ENCODE results near the gene PTGES3. TPM values are rescaled to one million over a fixed set of nuclear protein-coding genes. Genes with fewer than 3 reads are reported as not detected.
"Not testable (repeated sequence)": the region's sequence is repeated elsewhere in the genome, so short reads cannot be mapped to it uniquely, and the experiment has no call there.

Gene PTGES3
- total and polyA plus RNA-seq, 8 donors, result 33.4 to 98.1 (median 69.3) TPM

DNA sequence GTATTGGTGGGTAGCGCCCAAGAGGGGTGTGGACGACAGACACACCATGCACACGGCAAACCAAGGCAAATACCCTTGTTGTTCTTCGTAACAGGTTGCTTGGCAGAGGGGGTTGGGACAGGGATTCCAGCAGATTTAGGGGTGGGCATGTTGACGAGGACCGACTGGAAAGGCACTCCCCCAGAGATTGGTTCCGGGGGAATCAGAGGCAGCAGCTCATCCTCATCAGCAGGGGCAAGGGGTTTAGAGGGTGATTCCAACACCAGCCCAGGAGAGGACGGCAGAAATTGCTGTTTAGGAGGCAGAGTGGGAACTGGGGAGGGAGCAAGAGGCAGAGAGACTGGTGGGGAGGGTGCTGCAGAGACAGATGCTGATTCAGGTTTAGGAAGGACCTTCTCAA lies 27.7 kb upstream of the PTGES3 start:
- TF ChIP-seq, protein P1, sequence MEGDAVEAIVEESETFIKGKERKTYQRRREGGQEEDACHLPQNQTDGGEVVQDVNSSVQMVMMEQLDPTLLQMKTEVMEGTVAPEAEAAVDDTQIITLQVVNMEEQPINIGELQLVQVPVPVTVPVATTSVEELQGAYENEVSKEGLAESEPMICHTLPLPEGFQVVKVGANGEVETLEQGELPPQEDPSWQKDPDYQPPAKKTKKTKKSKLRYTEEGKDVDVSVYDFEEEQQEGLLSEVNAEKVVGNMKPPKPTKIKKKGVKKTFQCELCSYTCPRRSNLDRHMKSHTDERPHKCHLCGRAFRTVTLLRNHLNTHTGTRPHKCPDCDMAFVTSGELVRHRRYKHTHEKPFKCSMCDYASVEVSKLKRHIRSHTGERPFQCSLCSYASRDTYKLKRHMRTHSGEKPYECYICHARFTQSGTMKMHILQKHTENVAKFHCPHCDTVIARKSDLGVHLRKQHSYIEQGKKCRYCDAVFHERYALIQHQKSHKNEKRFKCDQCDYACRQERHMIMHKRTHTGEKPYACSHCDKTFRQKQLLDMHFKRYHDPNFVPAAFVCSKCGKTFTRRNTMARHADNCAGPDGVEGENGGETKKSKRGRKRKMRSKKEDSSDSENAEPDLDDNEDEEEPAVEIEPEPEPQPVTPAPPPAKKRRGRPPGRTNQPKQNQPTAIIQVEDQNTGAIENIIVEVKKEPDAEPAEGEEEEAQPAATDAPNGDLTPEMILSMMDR (IDR thresholded peaks at IDR 0.05), result no peak
- DNase-seq (peak in 1 of 6 donors; percentile 25), FAIRE-seq (no peak), ATAC-seq (peak in 1 of 4 donors; percentile 7)
- Histone ChIP-seq H3K4me3 (no peak overlapping the region), H3K36me3 (peaks cover 12 to 51% (median 23%) of the 10 kb centered on the region in 3 donors), H3K27me3 (no peaks in the 10 kb centered on the region), H3K9me3 (no peaks in the 10 kb centered on the region), H3K4me1 (peaks cover 0 to 14% (median 8%) of the 10 kb centered on the region in 3 donors), H3K27ac (no peak overlapping the region)
- intact Hi-C loops (cut with DNase I), result no loop called here
- WGBS, 2 donors, result 72 to 81% methylated on average over 8 of the region's 8 CpGs

DNA sequence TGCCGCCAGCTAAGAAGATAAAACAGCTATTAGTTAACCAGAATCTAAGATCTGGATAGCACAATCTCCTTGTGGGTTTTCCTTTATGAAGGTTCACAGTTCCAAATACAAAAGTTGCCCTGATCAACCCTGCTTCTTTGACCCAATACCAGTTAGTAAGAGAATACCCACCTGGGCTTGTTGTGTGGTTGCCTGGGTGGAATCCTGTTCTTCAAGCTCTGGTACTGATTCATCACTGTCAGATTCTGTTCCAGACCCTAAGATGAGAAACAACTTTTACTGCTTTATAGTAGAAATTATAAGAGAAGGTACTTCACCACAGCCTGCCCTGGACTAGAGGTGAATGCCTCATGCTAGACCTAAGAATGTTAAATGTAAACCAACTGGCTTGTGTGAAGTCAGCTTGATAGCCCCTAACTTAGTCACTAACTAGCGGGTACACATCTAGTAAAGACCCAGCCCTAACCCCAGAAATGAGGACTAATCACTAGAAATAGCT lies 26.4 kb upstream of the PTGES3 start:
- Histone ChIP-seq H3K4me3 (no peak overlapping the region), H3K27ac (no peak overlapping the region), H3K27me3 (no peaks in the 10 kb centered on the region), H3K36me3 (peaks cover 12 to 40% (median 20%) of the 10 kb centered on the region in 3 donors), H3K4me1 (peaks cover 0 to 3% (median 0%) of the 10 kb centered on the region in 3 donors), H3K9me3 (no peaks in the 10 kb centered on the region)
- no peak for ATAC-seq
- DNase-seq, result no peak
- no peak for FAIRE-seq
- TF ChIP-seq, protein P1 (IDR thresholded peaks at IDR 0.05), result no peak
- intact Hi-C loops (cut with DNase I), result no loop called here
- WGBS, 2 donors, result 66 to 79% methylated on average over 2 of the region's 2 CpGs

DNA sequence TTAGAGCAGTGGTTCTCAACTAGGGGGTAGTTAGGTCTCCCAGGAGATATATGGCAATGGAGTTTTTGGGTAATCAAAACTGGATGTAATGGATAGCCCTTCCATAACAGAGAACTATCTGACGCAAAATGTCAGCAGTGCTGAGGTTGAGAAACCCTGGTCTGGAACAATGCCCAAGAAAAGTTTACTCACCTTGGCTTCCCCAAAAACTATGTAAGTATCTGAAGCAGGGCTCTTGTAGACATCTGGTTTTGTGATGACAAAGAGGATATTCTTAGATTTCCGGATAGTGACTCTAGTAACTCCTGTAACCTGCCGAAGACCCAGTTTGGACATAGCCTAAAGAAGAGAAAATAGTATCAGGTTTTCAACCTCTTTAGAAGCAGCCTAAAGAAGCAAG lies 25.3 kb upstream of the PTGES3 start:
- no peak overlapping the region for H3K27ac ChIP-seq
- no peak for ATAC-seq
- no peak for DNase-seq
- H3K4me1 ChIP-seq, result no peaks in the 10 kb centered on the region
- intact Hi-C loops (cut with DNase I), result no loop called here
- no peak overlapping the region for H3K4me3 ChIP-seq
- no peak for FAIRE-seq
- TF ChIP-seq, protein P1 (IDR thresholded peaks at IDR 0.05), result no peak
- no peaks in the 10 kb centered on the region for H3K27me3 ChIP-seq
- H3K9me3 ChIP-seq, result no peaks in the 10 kb centered on the region
- WGBS, 2 donors, result 80 to 81% methylated on average over 3 of the region's 3 CpGs
- H3K36me3 ChIP-seq, result peaks cover 12 to 39% (median 18%) of the 10 kb centered on the region in 3 donors

DNA sequence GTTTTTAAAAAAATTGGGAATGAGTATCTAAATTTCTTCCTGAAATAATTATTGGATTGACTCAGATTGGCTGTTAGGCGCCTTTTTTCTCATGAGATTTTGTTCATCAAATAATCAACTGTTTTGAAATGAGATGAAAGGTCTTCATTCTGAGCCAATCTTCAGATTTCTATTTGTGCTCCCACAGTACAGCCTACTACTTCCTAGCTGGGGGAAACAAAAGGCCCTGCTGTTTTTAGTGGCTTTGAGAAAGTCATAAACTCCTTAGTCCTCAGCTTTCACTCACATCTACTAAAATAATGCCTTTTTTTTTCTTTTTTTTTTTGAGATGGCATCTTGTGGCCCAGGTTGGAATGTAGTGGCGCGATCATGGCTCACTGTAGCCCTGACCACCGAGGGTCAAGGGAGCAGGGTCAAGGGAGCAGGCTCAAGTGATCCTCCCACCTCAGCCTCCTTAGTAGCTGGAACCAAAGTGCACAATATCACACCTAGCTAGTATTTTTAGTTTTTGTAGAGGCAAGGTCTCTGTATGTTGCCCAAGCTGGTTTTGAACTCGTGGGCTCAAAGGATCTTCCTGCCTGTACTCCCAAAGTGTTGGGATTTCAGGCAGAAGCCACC lies 21.8 kb upstream of the PTGES3 start:
- Histone ChIP-seq H3K4me1 (no peaks in the 10 kb centered on the region), H3K9me3 (no peaks in the 10 kb centered on the region), H3K36me3 (peaks cover 12 to 37% (median 18%) of the 10 kb centered on the region in 3 donors), H3K27me3 (no peaks in the 10 kb centered on the region), H3K4me3 (no peak overlapping the region), H3K27ac (no peak overlapping the region)
- TF ChIP-seq, protein P1 (IDR thresholded peaks at IDR 0.05), result no peak
- DNase-seq, result no peak
- FAIRE-seq, result no peak
- 66 to 77% methylated on average over 5 of the region's 5 CpGs for WGBS, 2 donors
- no peak for ATAC-seq
- intact Hi-C loops (cut with DNase I), result no loop called here

DNA sequence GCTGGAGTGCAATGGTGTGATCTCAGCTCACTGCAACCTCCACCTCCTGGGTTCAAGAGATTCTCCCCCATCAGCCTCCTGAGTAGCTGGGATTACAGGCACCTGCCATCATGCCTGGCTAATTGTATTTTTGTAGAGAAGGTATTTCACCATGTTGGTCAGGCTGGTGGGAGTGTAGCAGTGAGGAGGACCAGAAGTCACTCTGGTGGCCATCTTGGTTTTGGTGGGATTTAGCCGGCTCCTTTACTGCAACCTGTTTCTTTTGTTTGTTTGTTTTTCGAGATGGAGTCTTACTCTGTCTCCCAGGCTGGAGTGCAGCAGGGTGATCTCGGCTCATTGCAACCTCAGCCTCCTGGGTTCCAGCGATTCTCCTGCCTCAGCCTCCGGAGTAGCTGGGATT lies 16.4 kb upstream of the PTGES3 start:
- 75 to 79% methylated on average over 5 of the region's 5 CpGs for WGBS, 2 donors
- H3K4me1 ChIP-seq; H3K9me3 ChIP-seq; H3K27me3 ChIP-seq; intact Hi-C loops (cut with DNase I); H3K4me3 ChIP-seq; H3K36me3 ChIP-seq; FAIRE-seq; DNase-seq; ATAC-seq; H3K27ac ChIP-seq: not testable (repeated sequence)
